Lung (tissue), 12 donors: ENCODE measurements around the gene MAPKBP1. TPM values are rescaled to one million over a fixed set of nuclear protein-coding genes. Genes with fewer than 3 reads are reported as not detected.

Experiments used
- ATAC-seq: fragments of 200-7000 bp; cut with Tn5 transposase; one replicate; pipeline ENCODE4 v1.9.1; 2020; ENCODE audit warnings: moderate number of reproducible peaks; ENCODE audit not compliant: insufficient read depth, low FRiP score
- DNase-seq, 3 donors: peaks; one replicate each; pipeline ENCODE4 v3.0.0-alpha.2; 2013 to 2017
- H3K27ac ChIP-seq, 2 donors: one replicate each; pipeline ENCODE4 v1.5.1; 2013; ENCODE audit warnings: mild to moderate bottlenecking in 2 of 2, moderate library complexity in 2 of 2, control low read depth in 1 of 2, inconsistent platforms in 1 of 2, low read depth in 1 of 2, low read length in 1 of 2
- H3K27me3 ChIP-seq, 3 donors: one replicate each; pipeline ENCODE4 v1.5.1; 2013; ENCODE audit warnings: low read length in 2 of 3; ENCODE audit not compliant: control insufficient read depth in 3 of 3, insufficient read depth in 3 of 3
- H3K36me3 ChIP-seq, 4 donors: one replicate each; pipeline ENCODE4 v1.5.1; 2013; ENCODE audit warnings: low read length in 4 of 4, mild to moderate bottlenecking in 1 of 4, moderate library complexity in 1 of 4; ENCODE audit not compliant: control insufficient read depth in 4 of 4, insufficient read depth in 4 of 4
- H3K4me1 ChIP-seq, 5 donors: one replicate each; pipeline ENCODE4 v1.5.1; 2013; ENCODE audit warnings: low read length in 5 of 5, mild to moderate bottlenecking in 2 of 5, moderate library complexity in 1 of 5; ENCODE audit not compliant: control insufficient read depth in 5 of 5, insufficient read depth in 5 of 5
- H3K4me3 ChIP-seq: one replicate; pipeline ENCODE4 v1.5.1; 2013; ENCODE audit warnings: mild to moderate bottlenecking, control low read depth, moderate library complexity
- H3K9ac ChIP-seq, 2 donors: one replicate each; pipeline ENCODE4 v1.5.1; 2013; ENCODE audit warnings: low read length in 2 of 2, control low read depth in 1 of 2; ENCODE audit not compliant: insufficient read depth in 1 of 2
- H3K9me3 ChIP-seq, 4 donors: one replicate each; pipeline ENCODE4 v1.5.1; 2013; ENCODE audit warnings: low read length in 3 of 4, mild to moderate bottlenecking in 1 of 4, moderate library complexity in 1 of 4; ENCODE audit not compliant: control insufficient read depth in 4 of 4, insufficient read depth in 3 of 4
- CTCF ChIP-seq: IDR thresholded peaks from 2 replicates; pipeline ENCODE4 v1.5.1; 2012; ENCODE audit warnings: mild to moderate bottlenecking; ENCODE audit errors: control extremely low read depth, extremely low read depth
- WGBS, 2 donors: extraction: QIAGEN DNeasy Blood & Tissue Kit; methylation state at CpG; one replicate each; pipeline ENCODE4 v1.1.7; 2013; 5-methylcytosine and 5-hydroxymethylcytosine counted together
- polyA plus RNA-seq, 2 donors: library from polyadenylated mRNA; stranded (reverse); fragments of 200-250 nt; gene quantifications; one replicate each; pipeline ENCODE4 v1.2.1, GENCODE V29; 2013
- total RNA-seq, 2 donors: library from RNA; depleted of rRNA in 1 of 2; stranded (reverse); fragments of >200 nt in 1 of 2; gene quantifications; one replicate each; pipeline ENCODE4 v1.2.1, GENCODE V29; 2014 to 2021
- donor health status: control.
- donor health status: control.
- donor health status: Bipolar disorder and iron deficiency.
- donor health status: healthy.
- donor health status: DM: yes; HTN: yes; CAD: no.

MAPKBP1 gene
- total and polyA plus RNA-seq, 4 donors, result 7.2 to 25.7 (median 16.4) TPM

- peak; percentile 61 to 66 (median 64) for DNase-seq
- no peak for TF ChIP-seq CTCF
- Histone ChIP-seq H3K4me1 (peaks cover 0 to 43% (median 2%) of the 10 kb centered on the region in 5 donors), H3K27ac (no peak overlapping the region), H3K9me3 (no peaks in the 10 kb centered on the region), H3K9ac (no peak overlapping the region), H3K27me3 (no peaks in the 10 kb centered on the region), H3K36me3 (peaks cover 0 to 53% (median 15%) of the 10 kb centered on the region in 4 donors), H3K4me3 (no peak overlapping the region)
- no peak for ATAC-seq
- WGBS, 2 donors, result 86 to 88% methylated on average over 10 of the region's 10 CpGs
Observed at GRCh38 chr15:41848631-41849030, 74.3 kb downstream of the MAPKBP1 start.

- no peak overlapping the region for H3K9ac ChIP-seq
- H3K27me3 ChIP-seq, result no peaks in the 10 kb centered on the region
- no peak overlapping the region for H3K4me3 ChIP-seq
- ATAC-seq (no peak), DNase-seq (no peak)
- TF ChIP-seq CTCF, result no peak
- H3K4me1 ChIP-seq, result peaks cover 0 to 49% (median 2%) of the 10 kb centered on the region in 5 donors
- no peaks in the 10 kb centered on the region for H3K9me3 ChIP-seq
- H3K36me3 ChIP-seq, result peaks cover 0 to 48% (median 15%) of the 10 kb centered on the region in 4 donors
- WGBS, 2 donors, result 71 to 87% methylated on average over 6 of the region's 6 CpGs
- no peak overlapping the region for H3K27ac ChIP-seq
Observed at GRCh38 chr15:41849204-41849603, 74.9 kb downstream of the MAPKBP1 start.

- Histone ChIP-seq H3K27me3 (no peaks in the 10 kb centered on the region), H3K9ac (no peak overlapping the region), H3K36me3 (peaks cover 0 to 41% (median 15%) of the 10 kb centered on the region in 4 donors), H3K4me1 (peaks cover 0 to 55% (median 2%) of the 10 kb centered on the region in 5 donors), H3K9me3 (no peaks in the 10 kb centered on the region), H3K4me3 (no peak overlapping the region), H3K27ac (peak overlapping the region in 1 of 2 donors; percentile 8)
- ATAC-seq (peak; percentile 25), DNase-seq (no peak)
- 57 to 76% methylated on average over 8 of the region's 8 CpGs for WGBS, 2 donors
- TF ChIP-seq CTCF, result no peak
Observed at GRCh38 chr15:41849861-41850260, 75.6 kb downstream of the MAPKBP1 start.
